HG02610 (cell line): ENCODE measurements around the gene NFAT5.
"Not testable (repeated sequence)": the region's sequence is repeated elsewhere in the genome, so short reads cannot be mapped to it uniquely, and the experiment has no call there.

ENCODE experiments used
- ATAC-seq: cut with Tn5 transposase; IDR thresholded peaks from one replicate; pipeline ENCODE4 v1.9.1; 2021; ENCODE audit warnings: mild to moderate bottlenecking, moderate library complexity; ENCODE audit not compliant: unreplicated experiment

The NFAT5 gene, protein sequence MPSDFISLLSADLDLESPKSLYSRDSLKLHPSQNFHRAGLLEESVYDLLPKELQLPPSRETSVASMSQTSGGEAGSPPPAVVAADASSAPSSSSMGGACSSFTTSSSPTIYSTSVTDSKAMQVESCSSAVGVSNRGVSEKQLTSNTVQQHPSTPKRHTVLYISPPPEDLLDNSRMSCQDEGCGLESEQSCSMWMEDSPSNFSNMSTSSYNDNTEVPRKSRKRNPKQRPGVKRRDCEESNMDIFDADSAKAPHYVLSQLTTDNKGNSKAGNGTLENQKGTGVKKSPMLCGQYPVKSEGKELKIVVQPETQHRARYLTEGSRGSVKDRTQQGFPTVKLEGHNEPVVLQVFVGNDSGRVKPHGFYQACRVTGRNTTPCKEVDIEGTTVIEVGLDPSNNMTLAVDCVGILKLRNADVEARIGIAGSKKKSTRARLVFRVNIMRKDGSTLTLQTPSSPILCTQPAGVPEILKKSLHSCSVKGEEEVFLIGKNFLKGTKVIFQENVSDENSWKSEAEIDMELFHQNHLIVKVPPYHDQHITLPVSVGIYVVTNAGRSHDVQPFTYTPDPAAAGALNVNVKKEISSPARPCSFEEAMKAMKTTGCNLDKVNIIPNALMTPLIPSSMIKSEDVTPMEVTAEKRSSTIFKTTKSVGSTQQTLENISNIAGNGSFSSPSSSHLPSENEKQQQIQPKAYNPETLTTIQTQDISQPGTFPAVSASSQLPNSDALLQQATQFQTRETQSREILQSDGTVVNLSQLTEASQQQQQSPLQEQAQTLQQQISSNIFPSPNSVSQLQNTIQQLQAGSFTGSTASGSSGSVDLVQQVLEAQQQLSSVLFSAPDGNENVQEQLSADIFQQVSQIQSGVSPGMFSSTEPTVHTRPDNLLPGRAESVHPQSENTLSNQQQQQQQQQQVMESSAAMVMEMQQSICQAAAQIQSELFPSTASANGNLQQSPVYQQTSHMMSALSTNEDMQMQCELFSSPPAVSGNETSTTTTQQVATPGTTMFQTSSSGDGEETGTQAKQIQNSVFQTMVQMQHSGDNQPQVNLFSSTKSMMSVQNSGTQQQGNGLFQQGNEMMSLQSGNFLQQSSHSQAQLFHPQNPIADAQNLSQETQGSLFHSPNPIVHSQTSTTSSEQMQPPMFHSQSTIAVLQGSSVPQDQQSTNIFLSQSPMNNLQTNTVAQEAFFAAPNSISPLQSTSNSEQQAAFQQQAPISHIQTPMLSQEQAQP (N-terminal part only)

DNA sequence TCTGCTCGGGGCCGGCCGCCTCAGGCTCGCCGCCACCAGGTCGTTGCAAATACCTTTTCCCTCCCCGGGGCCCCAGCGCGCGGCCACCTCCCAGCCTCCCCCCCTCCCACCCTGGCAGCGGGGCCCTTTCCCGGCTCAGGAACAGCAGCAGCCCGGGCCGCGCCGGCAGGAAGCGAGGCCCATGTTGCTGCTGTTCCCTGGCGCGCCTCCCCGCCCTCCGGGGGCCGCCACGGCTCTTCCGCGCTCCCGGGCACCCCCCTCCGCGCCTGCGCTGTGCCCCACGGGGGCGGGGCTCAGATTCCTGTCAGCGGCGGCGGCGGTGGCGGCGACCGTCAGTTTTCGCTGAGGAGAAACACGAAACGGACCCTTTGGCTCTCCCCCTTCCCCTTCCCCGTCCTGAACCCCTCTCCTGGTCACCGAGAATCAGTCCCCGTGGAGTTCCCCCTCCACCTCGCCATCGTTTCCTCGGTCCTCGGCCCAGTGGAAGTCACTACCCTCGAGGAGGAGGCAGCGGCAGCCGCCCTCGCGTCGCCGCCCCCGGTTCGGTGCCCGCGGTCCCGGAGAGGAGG, at the start of gene NFAT5:
NFAT5 (plus strand) TSS at position 296 of the 569 bp plus-strand sequence. CDS start 336 bp downstream, outside the sequence.
- ATAC-seq: peak; percentile 34

DNA sequence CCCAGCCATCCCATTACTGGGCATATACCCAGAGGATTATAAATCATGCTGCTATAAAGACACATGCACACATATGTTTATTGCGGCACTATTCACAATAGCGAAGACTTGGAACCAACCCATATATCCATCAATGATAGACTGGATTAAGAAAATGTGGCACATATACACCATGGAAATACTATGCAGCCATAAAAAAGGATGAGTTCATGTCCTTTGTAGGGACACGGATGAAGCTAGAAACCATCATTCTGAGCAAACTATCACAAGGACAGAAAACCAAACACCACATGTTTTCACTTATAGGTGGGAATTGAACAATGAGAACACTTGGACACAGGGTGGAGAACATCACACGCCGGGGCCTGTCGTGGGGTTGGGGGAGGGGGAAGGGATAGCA, 47.9 kb upstream of the NFAT5 start:
- not testable (repeated sequence) for ATAC-seq

DNA sequence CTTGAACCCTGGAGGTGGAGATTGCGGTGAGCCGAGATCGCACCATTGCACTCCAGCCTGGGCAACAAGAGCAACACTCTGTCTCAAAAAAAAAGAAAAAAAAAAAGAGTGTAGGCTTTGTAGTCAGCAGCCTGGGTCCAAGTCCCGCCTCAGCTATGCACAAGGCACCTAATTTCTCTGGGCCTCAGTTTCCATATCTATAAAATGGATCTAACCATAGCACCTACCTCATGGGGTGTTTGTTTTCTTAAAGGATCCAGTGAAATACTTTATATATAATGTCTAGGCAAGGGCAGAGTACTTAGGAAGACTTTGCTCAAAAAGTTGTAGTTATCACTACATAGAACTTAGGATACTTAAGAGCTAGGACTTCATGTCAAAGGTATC, 45.4 kb upstream of the NFAT5 start:
- no peak for ATAC-seq

DNA sequence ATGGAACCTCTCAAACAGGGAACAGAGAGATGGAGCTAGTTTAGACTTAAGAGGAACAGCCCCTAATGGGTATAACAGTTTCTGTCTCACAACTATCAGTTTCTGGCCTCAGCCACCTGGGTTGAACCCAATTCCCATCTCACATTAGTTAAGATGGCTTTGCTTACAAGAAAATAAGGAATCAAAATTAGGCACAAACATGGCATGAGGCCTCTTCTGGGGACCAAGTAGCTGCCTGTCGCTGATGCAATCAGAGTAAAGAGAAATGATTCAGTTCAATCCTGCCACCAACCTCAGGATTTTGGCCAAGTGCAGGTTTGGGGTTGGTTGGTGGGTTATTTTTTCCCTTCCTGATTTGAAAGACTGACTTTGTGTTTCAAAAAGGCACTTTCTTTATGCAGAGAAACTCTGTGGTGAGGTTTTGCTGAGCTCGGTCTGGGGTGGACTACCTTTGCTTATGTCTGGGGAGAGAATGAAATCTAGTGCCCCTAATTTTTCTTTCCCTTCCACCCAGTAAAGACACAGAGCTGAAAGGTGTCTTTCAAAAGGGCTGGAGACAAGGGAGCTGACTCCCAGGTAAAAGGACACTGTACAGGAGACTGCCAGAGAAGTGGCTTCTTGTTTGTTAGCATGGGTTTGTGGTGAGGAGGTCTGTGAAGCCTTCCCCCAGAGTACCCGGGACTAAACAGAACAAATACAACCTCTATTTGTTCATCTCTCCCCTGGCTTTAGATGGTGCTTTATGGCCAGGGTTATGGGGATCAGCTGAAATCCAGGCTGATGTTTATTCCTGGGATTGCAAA, 44.8 kb upstream of the NFAT5 start:
- ATAC-seq: peak; percentile 72

DNA sequence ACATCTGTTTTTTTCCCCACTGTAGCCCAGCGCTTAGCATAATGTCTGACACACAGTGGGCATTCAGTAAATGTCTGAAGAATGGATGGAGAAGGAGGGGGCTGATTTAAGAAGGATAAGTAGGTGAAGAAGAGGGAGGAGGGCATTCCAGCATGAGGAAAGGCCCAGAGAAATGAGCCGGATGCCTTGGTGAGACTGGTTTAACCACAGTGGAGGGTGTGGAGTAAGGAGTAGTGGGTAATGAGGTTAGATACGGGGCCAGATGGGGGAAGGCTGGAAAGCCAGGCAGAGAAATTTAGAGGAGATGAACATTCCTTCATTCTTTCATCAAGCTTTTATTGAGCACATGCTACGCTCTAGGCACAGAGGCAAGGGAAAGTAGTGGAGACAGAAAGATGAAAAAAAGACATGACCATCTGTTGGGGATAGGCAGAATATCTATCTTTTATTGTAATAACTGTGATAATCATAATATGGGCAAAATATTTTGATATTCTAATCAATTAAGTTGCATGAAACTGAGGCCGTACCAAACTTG, 43.7 kb upstream of the NFAT5 start:
- ATAC-seq: no peak

DNA sequence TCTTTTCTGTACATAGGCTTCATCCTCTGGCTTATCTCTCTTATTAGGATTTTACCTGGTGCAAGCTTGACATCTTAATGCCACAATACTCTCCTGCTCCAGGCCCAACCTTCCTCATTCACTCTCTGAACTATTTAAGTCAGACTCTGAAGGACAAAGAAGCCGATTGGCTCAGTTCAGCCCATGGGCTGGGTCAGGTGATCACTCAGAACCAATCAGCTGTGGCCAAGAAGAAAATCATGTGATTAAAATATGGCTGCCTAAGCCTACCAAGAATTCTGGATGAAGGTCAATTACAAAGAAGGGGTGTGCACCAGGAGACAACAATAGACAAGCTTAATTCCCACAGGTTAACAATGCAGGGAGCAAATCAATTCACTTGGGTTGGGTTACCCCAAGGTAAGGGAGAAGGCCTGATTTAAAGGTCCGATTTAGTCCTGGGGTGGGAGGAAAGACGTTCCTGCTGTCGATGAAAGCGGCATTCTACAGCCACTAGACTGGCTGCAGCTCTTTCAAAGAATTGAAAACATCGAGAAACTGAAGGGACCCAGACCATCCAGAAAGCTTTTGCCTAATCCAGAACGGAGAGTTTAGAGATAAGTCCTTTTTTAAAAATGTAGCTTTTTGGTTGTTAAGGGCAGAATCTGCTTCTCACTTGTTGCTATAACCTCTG, 42.9 kb upstream of the NFAT5 start:
- ATAC-seq: no peak

DNA sequence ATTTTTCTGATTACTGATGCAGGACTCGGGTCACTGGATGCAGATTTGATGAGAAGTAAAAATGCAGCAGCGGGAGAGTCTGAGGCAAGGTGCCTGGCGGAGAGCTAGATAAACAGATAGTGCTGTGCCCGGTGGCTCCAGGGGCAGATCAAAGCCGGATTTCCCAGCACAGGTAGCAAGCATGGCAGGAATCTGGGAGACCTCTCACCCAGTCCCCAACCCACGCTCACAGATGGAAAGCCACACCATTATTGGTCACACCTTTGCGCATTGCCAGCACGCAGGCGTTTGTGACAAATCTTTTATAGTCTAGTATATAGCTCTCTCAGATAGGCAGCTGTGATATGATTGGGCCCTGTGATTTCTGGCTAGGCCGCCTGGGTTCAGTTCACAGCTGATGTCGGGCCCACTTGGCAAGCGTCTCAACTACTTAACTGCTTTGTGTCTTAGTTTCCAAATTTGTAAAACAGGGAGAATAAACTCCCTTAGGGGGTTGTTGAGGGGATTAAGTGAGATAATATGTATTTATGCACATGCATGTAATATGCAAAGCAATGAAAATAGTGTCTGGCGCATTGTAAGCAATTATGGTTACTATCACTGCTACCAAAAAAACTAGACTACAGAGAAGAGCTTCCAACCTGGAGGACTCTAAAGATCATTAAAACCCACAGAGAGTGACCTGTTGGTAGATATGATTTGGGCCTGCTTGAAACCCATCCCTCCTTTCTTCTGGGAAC, 42.0 kb upstream of the NFAT5 start:
- no peak for ATAC-seq

DNA sequence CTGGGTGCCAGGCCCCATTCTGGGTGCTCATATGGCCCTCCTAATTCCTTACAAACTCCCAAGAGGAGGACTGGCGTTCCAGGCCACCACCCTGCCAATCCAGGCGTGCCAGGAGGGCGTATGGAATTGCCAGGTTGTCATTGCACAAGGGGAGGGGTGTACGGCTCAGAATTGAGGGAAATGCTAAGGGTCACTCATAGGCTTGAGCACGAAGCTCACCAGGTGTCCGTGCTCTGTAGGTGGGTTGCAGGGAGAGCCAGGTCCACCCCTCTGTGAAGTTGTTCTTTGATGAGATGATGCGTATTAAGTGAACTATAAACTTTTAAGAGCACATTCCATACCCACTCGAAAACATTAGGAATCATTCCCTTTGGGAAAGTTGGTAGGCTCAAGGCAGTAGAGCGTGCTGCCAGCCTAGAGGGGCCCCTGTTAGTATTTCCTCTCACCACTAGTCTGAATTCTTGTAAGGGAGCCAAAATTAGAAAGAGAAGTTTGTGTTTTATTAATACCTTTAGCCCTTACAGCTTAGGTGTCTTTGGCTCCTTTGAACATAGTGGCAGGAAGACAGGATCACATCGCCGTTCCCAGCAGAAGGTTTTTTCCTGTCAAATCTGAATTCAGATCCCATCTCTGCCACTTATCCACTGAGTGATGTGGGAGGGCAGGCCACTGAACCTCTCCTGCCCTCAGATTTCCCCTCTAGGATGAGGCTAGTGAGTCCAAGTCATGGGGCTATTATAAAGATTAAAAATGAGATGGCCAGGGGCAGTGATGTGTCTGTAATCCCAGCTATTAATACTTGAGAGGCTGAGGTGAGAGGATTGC, 38.7 kb upstream of the NFAT5 start:
- ATAC-seq: no peak

DNA sequence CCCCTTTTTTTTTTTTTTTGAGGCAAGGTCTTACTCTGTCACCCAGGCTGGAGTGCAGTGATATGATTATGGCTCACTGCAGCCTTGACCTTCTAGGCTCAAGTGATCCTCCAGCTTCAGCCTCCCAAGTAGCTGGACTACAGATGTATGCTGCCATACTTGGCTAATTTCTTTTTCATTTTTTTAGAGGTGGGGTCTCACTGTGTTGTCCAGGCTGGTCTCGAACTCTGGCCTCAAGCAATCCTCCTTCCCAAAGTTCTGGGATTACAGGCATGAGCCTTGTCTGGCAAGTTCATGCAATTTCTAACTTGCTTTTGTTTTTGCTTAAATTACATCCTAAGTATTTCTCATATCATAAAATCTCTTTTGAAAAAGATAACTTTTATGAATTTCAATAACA, 33.8 kb upstream of the NFAT5 start:
- ATAC-seq: no peak

DNA sequence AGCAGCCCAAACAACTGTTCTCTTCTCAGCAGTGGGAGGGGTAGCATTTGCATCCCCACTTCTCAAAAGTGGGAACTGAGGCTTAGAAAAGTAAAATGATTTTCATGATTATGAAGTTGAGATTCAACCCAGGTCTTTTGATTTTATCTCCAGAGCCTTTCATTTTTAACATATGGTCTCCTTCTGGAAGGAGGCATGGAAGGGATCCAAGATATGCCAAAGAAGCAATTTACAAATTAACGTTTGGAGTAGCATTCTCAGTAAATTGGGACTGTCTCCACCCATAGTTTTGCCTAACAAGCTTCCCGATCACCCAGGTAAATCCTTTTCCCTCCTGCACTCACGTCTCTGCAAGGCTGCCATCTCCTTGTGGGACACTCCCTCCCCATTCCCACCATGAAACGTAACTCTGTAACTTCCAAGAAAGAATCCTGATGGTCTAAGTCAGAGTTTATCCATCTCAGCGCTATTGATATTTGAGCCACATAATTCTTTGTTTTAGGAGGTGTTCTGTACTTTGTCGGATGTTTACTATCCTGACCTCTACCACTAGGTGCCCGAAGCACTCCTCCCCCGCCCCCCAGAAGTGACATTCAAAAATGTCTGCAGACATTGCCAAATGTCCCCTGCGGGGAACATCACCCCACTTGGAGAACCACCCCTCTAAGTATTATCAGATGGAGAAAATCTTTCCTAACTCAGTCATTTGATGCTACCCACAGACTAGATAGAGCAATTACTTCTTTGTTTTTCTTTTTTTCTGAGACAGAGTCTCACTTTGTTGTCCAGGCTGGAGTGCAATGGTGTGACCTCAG, 32.9 kb upstream of the NFAT5 start:
- ATAC-seq: no peak

DNA sequence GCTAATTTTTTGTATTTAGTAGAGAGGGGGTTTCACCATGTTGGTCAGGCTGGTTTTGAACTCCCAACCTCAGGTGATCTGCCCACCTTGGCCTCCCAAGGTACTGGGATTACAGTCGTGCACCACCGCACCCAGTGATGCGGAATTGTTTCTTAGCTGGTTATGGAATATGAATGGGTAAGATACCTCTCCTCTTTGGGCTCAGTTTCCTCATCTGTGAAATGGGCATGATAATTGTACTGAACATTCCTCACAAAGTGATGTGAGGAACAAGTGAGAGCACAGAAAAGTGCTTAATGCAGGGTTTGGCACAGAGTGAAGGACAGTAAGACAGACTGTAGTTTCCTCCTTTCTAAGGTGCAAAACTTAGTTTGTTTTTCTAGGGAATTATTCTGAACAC, 31.0 kb upstream of the NFAT5 start:
- no peak for ATAC-seq

DNA sequence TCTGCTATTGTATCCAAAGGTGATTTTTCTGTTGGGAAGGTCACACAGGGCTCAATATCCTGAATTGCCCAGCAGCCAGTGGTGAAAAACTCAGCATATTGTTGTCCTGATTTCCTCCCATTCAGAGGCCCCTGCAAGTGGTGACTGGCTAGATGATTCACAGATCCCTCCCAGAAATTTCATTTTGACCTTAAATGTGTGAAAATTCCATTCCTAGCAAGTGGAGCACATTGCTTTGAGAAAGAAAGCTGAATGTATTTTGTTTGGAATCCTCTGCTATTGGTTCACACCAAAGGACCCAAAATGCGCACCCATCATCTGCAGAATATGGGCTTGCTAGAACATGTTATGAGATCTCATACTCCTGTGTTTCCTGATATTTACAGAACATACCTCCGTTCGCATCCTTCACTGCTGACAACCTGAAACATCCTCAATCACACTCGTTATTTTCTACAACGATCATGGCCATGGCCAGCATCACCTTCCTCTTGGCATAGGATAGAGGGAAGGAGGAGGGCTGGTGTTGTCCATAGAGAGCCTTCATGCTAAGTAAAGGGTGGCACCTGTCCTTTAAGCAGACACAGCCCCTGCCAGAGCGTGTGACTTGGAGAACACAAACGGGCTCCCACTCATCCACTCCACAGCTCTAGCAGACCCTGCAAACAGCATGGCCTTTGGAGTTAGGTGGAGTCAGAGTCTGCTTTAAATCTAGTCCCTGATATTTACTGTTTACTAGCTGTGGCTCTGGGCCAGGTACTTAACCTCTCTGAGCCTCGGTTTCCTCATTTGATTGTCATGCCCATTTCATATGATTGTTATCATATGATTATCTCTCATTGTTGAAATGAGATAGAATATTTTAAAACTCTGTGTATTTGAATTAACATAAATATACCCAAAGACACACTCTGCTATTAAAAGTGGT, 30.4 kb upstream of the NFAT5 start:
- no peak for ATAC-seq

DNA sequence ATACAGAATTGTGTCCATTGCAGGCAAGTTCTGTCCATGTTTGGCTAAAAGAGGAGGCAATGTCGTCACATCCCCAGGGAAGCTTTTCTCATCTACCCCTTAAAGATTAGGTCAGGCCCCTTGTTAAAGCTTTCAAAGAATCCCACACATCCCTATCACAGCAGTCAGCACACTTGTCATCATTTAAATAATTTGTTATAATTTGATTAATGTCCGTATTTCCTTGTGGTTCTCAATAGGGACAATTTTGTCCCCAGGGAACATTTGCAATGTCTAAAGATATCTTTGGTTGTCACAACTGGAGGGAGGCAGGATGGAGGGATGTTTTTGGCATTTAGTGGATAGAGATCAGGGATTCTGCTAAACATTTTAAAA, 28.1 kb upstream of the NFAT5 start:
- no peak for ATAC-seq

DNA sequence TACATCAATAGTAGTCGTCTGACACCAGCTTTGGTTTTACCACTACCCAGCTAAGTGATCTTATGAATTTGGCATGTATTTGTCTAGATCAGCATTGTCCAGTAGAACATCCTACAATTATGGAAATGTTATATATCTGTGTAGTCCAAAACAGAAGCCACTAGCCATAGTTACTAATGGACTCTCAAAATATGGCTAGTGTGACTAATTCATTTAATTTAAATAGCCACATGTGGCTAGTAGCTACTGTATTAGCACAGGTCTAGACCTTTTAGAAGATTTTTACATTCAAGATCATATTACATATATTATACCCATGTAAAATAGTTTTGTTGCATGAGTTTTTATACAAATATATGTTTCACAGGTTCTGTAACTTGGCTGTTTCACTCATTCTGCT, 27.0 kb upstream of the NFAT5 start:
- no peak for ATAC-seq

DNA sequence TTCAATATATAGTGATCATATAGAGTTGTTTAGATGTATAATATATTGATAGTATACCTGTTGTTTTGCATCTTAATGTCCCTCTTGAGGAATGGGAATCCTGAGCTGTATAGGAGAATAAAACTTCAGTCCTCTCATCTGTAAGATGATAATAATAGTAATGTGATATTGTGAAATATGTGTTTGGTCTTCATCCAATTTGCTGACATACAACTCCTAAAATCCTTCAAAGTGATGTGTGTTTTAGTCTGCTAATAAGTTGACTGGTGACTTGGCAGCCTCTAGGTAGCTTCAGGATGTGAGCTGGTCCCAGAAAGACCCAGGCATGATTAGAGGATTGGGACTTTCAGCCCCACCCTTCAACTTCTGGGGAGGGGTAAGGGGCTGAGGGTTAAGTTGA, 22.8 kb upstream of the NFAT5 start:
- no peak for ATAC-seq

DNA sequence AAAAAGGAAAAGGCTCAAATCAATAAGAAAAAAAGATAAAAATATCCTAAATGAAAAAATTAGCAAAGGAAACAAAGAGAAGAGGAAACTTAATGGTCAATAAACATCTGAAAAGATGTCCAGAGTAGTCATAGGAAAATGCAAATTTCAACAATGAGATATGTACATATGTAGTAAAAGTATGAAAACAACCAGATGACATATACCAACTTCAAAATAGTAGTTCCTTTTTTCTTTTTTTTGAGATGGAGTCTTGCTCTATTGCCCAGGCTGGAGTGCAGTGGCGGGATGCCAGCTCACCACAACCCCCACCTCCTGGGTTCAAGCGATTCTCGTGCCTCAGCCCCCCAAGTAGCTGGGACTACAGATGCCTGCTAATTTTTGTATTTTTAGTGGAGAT, 21.7 kb upstream of the NFAT5 start:
- no peak for ATAC-seq
